Stimulated activated CD8-positive, alpha-beta memory T cell treated with anti-CD3 and anti-CD28 coated beads, Interleukin-2, amount 100 ng/mL, for 1 hour (primary cell): ENCODE results near the gene SRPK1.
"Not testable (repeated sequence)": the region's sequence is repeated elsewhere in the genome, so short reads cannot be mapped to it uniquely, and the experiment has no call there.

Experiments
- DNase-seq, 2 donors: peaks; one replicate each; pipeline ENCODE4 v3.0.0-alpha.2; 2020; ENCODE audit warnings: low read depth in 2 of 2

SRPK1 gene

DNA sequence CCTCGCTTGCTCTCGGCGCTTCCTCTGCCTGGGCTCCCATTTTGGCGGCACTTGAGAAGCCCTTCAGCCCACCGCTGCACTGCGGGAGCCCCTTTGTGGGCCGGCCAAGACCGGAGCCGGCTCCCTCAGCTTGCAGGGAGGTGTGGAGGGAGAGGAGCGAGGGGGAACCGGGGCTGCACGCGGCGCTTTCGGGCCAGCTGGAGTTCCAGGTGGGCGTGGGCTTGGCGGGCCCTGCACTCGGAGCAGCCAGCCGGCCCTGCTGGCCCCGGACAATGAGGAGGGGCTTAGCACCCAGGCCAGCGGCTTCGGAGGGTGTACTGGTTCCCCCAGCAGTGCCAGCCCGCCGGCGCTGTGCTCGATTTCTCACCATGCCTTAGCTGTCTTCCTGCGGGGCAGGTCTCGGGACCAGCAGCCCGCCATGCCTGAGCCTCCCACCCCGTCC is 10.2 kb upstream of the SRPK1 start:
- DNase-seq = no peak

DNA sequence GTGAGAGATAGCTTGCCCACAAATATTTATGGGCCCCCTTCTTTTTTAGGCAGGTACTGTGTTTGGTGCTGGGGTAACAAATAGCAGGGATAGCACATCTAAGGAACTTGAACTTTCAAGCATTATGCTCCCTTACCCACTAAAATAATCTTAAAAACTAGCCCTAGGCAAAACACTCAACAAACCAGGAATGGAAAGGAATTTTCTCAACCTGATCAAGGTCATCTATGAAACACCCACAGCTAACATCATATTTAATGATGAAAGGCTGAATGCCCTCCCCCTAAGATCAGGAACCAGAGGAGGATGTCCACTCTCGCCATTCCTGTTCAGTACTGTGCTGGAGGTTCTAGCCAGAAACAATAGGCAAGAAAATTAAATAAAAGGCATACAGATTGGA is 8.7 kb upstream of the SRPK1 start:
- no peak for DNase-seq

DNA sequence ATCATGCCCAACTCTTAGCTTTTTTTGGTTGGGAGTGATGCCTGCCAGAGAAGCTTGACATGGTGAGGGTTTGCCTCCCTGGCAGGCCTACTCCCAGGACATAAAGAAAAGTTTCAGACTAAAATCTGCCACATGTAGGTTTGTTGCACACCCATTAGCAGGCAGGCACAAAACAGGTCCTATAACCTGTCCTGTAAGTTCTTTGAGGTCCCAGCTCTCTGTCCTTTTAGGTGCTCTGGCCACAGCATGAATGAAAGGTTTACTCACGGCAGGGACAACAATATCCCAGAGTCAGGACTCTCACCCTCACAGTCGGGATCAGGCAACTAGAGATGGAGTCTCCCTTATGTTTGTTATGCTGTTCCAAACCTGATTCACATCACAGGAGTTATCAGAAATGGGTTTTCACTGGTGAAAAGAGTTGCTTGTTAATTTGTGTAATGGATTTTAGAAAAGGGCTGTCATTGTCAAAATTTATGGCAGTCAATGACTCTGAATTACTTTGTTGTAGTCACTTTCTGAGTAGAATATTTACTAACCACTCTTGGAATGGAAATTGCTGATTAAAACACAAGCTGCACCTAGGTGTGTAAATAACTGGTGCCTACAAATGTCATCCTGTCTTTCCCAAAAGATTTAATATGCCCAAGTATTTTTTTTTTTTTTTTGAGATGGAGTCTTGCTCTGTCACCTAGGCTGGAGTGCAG is 5.8 kb upstream of the SRPK1 start:
- DNase-seq = no peak

DNA sequence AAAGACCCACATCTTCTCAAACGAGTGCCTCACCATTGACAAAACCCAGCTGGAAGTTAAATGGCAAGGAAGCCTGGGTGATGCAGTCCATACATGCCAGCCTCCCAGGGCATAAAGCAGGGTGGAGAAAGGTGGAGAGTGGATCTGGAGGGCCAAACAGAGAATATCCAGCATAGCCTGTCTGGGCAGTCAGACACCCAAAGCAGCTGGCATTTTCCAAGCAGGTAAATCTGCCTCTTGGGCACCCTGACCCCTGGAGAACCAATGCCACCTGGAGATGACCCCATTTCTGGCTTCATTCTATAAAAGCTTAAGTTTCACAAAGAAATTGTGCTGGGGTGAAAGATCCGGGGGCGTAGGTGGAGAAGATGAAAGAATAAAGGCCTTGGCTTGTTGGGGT is 5.1 kb upstream of the SRPK1 start:
- DNase-seq = no peak

DNA sequence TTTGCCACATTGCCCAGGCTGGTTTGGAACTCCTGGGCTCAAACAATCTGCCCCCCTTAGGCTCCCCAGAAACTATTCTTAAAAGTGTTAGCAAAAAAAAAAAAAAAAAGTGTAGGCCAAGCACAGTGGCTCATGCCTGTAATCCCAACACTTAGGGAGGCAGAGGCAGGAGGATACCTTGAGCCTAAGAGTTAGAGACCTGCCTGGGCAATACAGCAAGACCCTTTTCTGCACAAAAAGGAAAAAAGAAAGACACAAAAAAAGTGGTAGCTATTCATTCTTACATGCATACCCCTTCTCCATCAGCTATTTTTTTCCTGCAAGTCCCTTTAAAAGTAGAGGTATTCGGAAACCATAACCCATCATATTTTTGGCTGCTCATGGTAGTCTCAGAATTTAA is 3.2 kb upstream of the SRPK1 start:
- no peak for DNase-seq

DNA sequence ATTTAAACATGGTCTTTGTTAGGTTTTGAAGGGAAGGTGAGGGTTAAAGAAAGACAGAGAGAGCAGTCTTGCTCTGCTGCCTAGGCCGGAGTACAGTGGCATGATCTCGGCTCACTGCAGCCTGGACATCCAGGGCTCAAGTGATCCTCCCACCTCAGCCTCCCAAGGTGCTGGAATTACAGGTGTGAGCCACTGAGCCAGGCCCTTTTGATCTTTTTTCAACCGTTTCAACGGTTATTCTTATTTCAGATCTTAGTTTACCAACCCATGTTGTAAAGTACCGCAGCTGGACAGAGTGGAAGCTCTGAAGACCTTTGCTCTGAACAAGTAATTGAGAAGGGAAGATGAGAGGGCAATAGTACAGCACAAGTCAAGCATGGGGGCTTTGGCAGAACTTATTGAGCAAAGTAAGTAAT is 1.2 kb upstream of the SRPK1 start:
- no peak for DNase-seq

DNA sequence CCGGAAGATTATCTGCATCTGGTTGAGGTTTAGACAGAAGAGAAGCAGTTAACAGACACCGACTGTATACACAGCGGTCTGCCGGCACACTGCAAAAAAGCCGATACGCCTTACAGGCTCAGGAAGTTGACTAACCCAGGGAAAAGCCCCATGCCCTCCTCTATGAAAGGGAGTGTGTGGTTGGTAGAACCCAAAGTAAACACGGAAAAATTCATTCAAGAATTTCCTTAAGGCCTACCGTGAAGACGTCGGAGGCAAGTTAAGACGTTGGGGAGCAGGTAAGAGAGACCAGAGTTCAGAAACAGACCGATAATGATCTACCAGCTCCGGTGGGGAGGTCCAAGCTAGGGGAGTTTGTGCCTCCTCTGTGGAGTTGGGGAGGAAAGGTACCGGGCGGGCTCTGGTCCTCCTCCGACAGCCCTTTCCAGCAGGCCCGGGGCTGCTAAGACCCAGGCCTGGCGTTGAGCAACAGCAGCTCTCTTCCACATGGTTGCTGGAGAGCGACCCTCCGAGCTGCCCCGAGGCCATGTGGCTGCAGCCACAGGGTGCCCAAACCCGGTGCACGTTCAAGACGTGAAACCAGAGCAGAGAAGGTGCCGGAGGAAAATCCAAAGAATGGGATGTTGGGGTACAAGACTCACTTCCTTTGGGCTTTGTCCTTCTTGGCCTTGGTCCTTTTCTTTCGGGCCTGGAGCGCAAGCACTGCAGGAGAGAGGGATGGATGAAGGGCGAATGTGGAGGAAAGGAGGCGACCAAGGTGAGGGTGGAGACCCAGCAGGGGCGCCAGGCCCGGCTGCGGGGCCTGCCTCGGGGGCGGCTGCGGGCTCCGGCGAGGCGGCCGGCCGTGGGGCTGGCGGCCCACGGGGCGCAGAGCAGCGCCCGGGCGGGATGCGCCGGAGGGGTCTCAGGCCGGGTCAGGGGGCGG is 809 bp downstream of the SRPK1 start:
- DNase-seq = peak; percentile 13 to 20

DNA sequence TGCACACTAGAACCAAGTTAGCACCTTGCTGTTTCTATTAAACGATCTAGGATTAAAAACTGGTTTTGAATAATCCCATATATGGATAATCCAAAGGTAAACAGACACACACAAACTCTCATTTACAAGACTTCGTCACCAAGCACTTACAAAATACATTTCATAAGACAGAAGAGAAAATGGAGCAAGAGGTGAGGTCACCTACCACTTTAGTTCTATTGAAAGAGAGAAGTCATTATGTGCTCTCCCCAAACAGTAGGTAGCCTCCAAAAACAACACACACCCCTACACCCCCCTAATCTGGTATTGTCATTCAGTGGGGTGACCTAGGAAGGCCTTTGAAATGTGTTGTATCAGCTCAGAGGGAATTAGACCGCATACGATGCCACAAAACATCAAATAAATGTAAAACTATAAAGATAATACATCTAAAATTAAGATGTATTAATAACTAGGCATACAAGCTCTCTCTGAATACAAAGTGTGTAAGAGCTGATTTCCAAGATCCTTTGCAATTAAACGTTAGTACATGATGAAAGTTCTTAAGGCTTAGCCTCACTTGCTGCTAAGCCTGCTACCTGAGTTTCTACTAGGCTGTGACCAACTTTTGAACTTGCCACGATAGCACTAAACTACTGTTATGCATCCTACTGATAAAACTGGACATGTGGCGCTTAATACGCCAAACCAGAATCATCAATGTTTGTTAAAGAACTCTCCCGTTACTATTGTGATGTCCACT is 1.6 kb downstream of the SRPK1 start:
- no peak for DNase-seq

DNA sequence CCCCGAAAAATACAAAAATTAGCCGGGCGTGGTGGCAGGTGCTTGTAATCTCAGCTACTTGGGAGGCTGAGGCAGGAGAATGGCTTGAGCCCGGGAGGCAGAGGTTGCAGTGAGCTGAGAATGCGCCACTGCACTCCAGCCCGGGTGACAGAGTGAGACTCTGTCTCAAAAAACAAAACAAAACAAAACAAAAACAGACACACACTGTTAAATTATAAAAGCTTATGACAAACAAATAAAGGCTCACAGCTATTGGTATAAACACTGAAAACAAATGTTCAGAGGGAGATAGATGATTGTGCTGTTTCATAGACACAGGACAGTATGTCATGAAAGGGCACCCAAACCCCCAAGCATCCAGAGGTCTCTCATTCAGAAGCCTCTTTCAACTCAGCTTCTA is 4.0 kb downstream of the SRPK1 start:
- DNase-seq = not testable (repeated sequence)

DNA sequence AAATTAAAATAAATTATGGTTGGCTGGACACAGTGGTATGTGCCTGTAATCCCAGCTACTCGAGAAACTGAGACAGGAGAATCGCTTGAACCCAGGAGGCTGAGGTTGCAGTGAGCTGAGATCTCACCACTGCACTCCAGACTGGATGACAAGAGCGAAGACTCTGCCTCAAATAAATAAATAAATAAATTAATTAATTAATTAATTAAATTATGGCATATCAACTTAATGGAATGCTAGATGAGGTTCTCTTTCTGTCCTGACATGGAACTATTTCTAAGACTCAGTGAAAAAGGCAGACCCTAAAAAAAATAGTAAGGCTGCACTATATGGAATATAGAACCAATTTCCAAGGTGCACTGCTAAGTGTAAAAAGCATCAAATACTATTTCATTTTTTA is 4.8 kb downstream of the SRPK1 start:
- DNase-seq = no peak

DNA sequence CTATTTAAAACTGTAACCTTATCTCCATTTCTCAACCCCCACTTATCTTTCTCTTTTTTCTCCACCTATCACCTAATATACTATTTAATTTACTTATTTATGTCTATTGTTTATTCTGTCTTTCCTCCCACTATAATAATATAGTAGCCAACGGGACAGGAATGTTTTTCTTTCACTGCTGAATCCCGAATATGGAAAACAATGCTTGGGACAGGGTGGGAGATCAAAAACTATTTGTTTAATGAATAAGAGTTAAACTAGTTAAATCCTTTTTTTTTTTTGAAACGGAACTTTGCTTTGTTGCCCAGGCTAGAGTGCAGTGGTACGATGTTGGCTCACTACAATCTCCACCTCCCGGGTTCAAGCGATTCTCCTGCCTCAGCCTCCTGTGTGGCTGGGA is 6.4 kb downstream of the SRPK1 start:
- no peak for DNase-seq

DNA sequence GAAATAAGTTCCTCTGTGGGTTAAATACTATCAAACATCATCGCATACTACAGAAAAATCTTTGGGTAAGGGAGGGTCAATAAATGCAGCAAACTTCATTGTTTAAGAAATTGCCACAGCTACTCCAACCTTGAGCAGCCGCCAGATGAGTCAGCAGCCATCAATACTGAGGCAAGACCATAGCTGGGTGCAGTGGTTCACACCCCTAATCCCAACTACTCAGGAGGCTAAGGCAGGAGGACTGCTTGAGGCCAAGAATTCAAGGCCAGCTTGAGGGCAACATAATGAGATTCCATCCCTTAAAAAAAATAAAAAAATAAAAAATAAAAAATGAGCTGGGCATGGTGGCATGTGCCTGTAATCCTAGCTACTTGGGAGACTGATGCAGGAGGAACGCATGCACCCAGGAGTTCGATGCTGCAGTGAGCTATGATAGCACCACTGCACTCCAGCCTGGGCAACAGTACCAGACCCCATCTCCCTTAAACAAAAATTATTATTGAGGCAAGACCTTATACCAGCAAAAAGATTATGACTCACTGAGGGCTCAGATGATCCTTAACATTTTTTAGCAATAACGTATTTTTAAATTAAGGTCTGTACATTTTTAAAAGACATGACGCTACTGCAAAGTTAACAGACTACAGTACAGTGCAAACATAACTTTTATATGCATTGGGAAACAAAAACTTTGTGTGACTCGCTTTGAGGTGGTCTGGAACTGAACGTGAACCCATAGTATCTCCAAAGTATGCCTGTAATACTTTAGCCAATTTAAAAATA is 8.8 kb downstream of the SRPK1 start:
- DNase-seq = no peak

DNA sequence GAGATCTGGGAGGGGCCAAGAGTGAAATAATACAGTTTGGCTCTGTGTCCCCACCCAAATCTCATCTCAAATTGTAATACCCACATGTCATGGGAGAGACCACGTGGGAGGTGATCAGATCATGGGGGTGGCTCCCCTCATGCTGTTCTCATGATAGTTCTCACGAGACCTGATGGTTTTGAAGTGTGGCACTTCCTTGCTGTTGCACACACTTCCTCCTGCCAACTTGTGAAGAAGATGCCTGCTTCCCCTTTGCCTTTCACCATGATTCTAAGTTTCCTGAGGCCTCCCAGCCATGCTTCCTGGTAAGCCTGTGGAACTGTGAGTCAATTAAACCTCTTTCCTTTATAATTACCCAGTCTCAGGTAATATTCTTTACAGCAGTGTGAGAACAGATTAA is 11.3 kb downstream of the SRPK1 start:
- not testable (repeated sequence) for DNase-seq

DNA sequence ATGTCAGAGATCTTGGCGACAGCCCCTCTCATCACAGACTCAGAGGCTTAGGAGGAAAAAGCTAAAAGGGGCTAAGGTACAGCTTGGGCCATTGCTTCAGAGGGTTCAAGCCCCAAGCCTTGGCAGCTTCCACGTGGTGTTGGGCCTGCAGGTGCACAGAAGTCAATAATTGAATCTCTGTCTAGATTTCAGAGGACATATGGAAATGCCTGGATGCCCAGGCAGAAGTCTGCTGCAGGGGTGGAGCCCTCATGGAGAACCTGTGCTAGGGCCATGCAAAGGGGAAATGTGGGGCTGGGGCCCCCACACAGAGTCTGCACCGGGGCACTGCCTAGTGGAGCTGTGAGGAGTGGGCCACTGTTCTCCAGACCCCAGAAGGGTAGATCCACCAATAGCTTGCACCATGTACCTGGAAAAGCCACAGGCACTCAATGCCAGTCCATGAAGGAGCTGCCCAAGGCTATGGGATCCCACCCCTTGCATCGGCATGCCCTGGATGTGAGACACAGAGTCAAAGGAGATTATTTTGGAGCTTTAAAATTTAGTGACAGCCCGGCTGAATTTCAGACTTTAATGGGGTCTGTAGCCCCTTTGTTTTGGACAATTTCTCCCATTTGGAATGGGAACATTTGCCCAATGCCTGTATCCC is 12.0 kb downstream of the SRPK1 start:
- not testable (repeated sequence) for DNase-seq

DNA sequence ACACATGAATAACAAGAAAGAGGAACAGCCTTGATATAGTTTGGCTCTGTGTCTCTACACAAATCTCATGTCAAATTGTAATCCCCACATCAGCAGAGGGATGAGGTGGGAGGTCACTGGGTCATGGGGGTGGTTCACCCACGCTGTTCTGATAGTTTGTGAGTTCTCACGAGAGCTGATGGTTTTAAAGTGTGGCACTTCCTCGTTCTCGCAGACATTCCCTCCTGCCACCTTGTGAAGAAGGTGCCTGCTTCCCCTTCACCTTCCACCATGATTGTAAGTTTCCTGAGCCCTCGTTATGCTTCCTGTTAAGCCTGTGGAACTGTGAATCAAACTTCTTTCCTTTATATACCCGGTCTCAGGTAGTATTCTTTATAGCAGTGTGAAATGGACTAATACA is 13.1 kb downstream of the SRPK1 start:
- no peak for DNase-seq

DNA sequence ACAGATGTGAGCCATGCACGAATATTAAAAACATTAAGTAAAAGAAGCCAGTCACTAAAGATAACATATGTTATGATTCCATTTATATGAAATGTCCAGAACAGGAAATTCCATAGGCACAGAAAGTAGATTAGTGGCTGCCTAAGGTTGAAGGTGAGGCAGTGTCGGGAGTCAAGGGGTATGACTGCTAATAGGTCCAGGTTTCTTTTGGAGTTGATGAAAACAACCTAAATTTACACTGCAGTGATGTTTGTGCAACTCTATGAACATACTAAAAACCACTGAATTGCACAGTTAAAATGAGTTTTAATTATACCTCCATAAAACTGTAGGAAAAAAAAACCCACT is 14.4 kb downstream of the SRPK1 start:
- no peak for DNase-seq

DNA sequence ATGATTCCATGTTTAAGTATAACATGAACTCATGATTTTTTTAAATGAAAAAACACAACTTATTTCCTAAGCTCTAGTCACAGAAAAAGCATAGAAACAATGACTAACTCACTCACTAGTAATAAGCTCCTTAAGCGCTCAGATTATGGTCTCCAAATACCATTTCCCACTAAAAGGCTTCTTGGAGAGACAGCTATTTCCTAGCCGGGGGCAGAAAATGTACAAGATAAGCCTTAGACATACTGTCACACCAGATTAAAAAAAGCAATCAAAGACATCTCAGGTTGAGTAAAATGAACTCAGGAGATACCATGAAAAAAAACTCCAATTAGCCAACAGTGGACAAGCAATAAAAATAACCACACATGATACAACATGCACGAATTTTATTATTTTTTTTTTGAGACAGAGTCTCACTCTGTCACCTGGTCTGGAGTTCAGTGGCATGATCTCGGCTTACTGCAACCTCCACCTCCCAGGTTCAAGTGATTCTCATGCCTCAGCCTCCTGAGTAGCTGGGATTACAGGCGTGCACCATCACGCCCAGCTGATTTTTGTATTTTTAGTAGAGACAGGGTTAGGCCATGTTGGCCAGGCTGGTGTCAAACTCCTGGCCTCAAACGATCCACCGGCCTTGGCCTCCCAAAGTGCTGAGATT is 14.9 kb downstream of the SRPK1 start:
- no peak for DNase-seq

DNA sequence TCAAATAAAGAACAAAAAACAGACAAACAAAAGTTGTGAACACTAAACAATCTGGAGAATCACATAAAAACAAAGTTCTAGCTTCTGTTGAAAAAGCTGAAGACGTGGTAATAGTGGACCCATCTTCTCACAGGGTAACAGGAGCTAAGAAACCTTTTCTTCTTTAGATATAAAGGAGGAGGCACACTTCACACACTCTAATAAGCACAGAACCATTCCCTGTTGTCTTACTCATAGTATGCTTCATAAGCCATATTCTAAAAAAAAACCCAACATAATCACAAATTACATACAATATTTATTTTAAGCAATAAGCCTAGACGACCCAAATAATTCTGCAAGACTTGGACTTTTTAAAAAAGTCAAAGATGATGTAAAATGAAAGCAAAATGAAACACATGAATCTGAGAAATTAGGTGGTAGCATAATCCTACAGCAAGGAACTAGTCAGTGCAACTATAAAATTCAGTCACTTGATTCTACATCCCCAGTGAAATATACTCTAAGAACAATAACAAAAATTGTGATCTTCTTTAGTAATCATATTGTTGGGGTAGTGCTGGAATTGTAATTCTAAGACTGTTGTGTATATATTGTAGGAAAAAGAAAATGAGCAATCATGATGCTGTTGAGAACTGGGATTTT is 15.6 kb downstream of the SRPK1 start:
- no peak for DNase-seq

DNA sequence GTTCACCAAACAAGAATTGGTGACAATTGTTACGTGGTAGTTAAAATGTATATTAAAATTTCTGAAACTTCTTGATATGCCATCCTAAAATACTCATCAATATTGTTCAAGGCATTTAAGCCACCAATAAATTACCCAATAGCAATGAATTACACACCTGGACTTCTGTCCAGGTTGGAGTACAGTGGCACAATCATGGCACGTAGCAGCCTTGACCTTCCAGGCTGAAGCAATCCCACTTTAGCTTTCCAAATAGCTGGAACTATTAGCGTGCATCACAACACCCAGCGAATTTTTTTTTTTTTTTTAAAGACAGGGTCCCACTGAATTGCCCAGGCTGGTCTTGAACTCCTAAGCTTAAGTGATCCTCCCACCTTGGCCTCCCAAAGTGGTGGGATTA is 17.2 kb downstream of the SRPK1 start:
- DNase-seq = no peak

DNA sequence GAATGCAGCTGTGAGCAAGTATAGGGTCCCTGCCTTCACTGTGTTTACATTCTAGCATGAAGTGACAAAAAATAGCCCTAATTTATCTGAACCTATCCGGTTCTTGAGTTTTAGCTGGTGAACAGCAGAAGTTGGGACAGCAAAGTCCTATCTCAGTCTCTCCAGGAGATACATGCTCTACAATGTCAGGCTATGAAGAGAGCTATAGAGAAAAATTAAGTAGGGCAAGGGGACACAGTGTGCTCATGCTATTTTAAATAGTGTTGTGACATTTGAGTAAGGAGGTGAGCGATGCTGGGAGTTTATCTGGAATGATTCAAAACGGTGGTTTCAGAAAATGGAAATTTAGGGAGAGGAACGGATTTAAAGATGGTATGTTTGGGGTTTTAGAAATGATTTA is 20.4 kb downstream of the SRPK1 start:
- no peak for DNase-seq
